Gastrocnemius medialis (tissue), 4 donors: ENCODE results near the gene SPC25. TPM values are rescaled to one million over a fixed set of nuclear protein-coding genes. Genes with fewer than 3 reads are reported as not detected.

Source experiments
- ATAC-seq, 2 donors: fragments of 150-250 bp; one replicate each; pipeline ENCODE4 v1.9.1; 2016
- DNase-seq, 2 donors: peaks; one replicate each; pipeline ENCODE4 v3.0.0-alpha.2; 2019
- H3K27ac ChIP-seq, 4 donors: fragments of 200-600 bp; sonication (generic); 1 replicate in 1 of 4; 2 replicates in 3 of 4; pipeline ENCODE4 v1.5.1; 2016 to 2018; ENCODE audit warnings: mild to moderate bottlenecking in 2 of 4, moderate library complexity in 1 of 4
- H3K27me3 ChIP-seq, 3 donors: fragments of 200-600 bp; sonication (generic) in 2 of 3; 1 replicate in 1 of 3; 2 replicates in 2 of 3; pipeline versions ENCODE4 v1.5.1 to v1.6.0; 2016 to 2019; ENCODE audit warnings: mild to moderate bottlenecking in 1 of 3, moderate library complexity in 1 of 3
- H3K36me3 ChIP-seq, 2 donors: fragments of 200-600 bp; sonication (generic) in 1 of 2; one replicate each; pipeline ENCODE4 v1.5.1; 2017 to 2018
- H3K4me1 ChIP-seq, 2 donors: fragments of 200-600 bp; sonication (generic) in 1 of 2; one replicate each; pipeline ENCODE4 v1.5.1; 2016 to 2017; ENCODE audit warnings: mild to moderate bottlenecking in 2 of 2
- H3K4me3 ChIP-seq, 4 donors: fragments of 200-600 bp; sonication (generic) in 3 of 4; 1 replicate in 1 of 4; 2 replicates in 3 of 4; pipeline ENCODE4 v1.5.1; 2016 to 2019; ENCODE audit warnings: mild to moderate bottlenecking in 2 of 4
- H3K9me3 ChIP-seq, 3 donors: fragments of 200-600 bp; sonication (generic) in 2 of 3; 1 replicate in 1 of 3; 2 replicates in 2 of 3; pipeline ENCODE4 v1.5.1; 2016 to 2019
- CTCF ChIP-seq, 5 experiments: fragments of 450-650 bp in 3 of 5; fragments of 200-600 bp in 2 of 5; sonication (generic) in 2 of 5; IDR thresholded peaks in 4 of 5; conservative IDR thresholded peaks in 1 of 5; 1 replicate in 4 of 5; 2 replicates in 1 of 5; pipeline ENCODE4 v1.5.1; 2016 to 2019; ENCODE audit warnings: antibody characterized with exemption in 5 of 5, mild to moderate bottlenecking in 3 of 5, moderate library complexity in 3 of 5
- POLR2A ChIP-seq, 2 donors: fragments of 450-650 bp; IDR thresholded peaks; one replicate each; pipeline ENCODE4 v1.6.1; 2017; ENCODE audit warnings: antibody characterized with exemption in 2 of 2, mild to moderate bottlenecking in 2 of 2, moderate library complexity in 2 of 2
- in situ Hi-C, 4 donors: fragments of 200-750 bp; cut with MboI; loops; one replicate each; pipeline versions ENCODE4 v1.15.0 to v1.8.0; 2017; ENCODE audit warnings: low sequenced_read_pairs in 4 of 4
- intact Hi-C: fragments of 100-400 bp; cut with DNase I; formaldehyde crosslinking; loops from one replicate; pipeline ENCODE4 v1.15.1; 2023; ENCODE audit warnings: low total_unique reads
- total RNA-seq, 4 donors: library from RNA; depleted of rRNA; stranded (reverse); fragments of >200 nt; gene quantifications; one replicate each; pipeline versions ENCODE4 v1.1.0 to v1.2.3, GENCODE V29; 2016

SPC25 gene
- total RNA-seq, 4 donors from 2014 or later = not detected

GRCh38 chr2:168912901-168913369 lies 22.7 kb upstream of the SPC25 start:
- Histone ChIP-seq H3K4me3 (peak overlapping the region; percentile 35 to 40 (median 40)), H3K4me1 (peaks cover 0 to 12% of the 10 kb centered on the region in 2 donors), H3K9me3 (no peaks in the 10 kb centered on the region), H3K36me3 (no peaks in the 10 kb centered on the region), H3K27me3 (no peaks in the 10 kb centered on the region), H3K27ac (peak overlapping the region; percentile 27 to 74 (median 62))
- ATAC-seq (peak; percentile 85 to 94), DNase-seq (peak; percentile 68 to 88)
- in situ Hi-C loops = loop anchor here (10.0 kb wide), 2 partner anchors 138 to 568 kb away; no protein-coding TSS in a partner anchor
- TF ChIP-seq POLR2A (IDR thresholded peaks at IDR 0.05) = no peak
- no peak for TF ChIP-seq CTCF (IDR thresholded peaks at IDR 0.05 in 4 of 5, conservative IDR thresholded peaks at IDR 0.05 in 1 of 5)
- intact Hi-C loops = loop anchor here (10.0 kb wide), 1 partner anchor 458 kb away; the partner anchor contains the start of gene CERS6

GRCh38 chr2:168912466-168912865 lies 22.2 kb upstream of the SPC25 start:
- Histone ChIP-seq H3K36me3 (no peaks in the 10 kb centered on the region), H3K4me1 (peaks cover 0 to 12% of the 10 kb centered on the region in 2 donors), H3K9me3 (no peaks in the 10 kb centered on the region), H3K27me3 (no peaks in the 10 kb centered on the region), H3K27ac (peak overlapping the region; percentile 27 to 74 (median 62)), H3K4me3 (peak overlapping the region; percentile 35 to 40 (median 40))
- ATAC-seq (peak; percentile 58 to 63), DNase-seq (no peak)
- TF ChIP-seq CTCF (IDR thresholded peaks at IDR 0.05 in 4 of 5, conservative IDR thresholded peaks at IDR 0.05 in 1 of 5) (no peak), POLR2A (IDR thresholded peaks at IDR 0.05) (no peak)
- in situ Hi-C loops (loop anchor here (10.0 kb wide), 2 partner anchors 138 to 568 kb away; no protein-coding TSS in a partner anchor), intact Hi-C loops (loop anchor here (10.0 kb wide), 1 partner anchor 458 kb away; the partner anchor contains the start of gene CERS6)

DNA sequence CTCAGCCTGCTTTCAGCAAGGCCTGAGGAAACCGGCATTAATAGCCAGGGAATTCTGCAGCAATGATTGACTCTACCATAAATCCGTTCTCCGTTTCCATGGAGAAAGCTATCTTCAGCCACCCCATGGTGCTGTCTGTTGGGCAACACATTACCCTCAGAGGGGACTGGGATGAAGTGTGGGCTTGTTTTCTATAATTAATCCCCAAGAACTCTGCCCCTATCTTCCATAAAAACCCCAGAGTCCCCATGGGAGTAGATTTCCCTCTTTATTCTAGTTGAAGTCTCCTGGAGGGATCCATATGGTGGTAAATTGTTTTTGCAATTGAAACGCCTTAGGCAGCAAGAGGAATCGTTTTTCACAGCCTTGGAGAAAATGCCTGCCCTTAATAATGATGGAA lies 20.1 kb upstream of the SPC25 start:
- DNase-seq (no peak), ATAC-seq (no peak)
- Histone ChIP-seq H3K27ac (no peak overlapping the region), H3K9me3 (no peaks in the 10 kb centered on the region), H3K27me3 (no peaks in the 10 kb centered on the region), H3K36me3 (no peaks in the 10 kb centered on the region), H3K4me1 (peaks cover 0 to 12% of the 10 kb centered on the region in 2 donors), H3K4me3 (no peak overlapping the region)
- intact Hi-C loops (loop anchor here (10.0 kb wide), 1 partner anchor 456 kb away; the partner anchor contains the start of gene CERS6), in situ Hi-C loops (loop anchor here (10.0 kb wide), 2 partner anchors 136 to 566 kb away; no protein-coding TSS in a partner anchor)
- TF ChIP-seq CTCF (IDR thresholded peaks at IDR 0.05 in 4 of 5, conservative IDR thresholded peaks at IDR 0.05 in 1 of 5) (no peak), POLR2A (IDR thresholded peaks at IDR 0.05) (no peak)

DNA sequence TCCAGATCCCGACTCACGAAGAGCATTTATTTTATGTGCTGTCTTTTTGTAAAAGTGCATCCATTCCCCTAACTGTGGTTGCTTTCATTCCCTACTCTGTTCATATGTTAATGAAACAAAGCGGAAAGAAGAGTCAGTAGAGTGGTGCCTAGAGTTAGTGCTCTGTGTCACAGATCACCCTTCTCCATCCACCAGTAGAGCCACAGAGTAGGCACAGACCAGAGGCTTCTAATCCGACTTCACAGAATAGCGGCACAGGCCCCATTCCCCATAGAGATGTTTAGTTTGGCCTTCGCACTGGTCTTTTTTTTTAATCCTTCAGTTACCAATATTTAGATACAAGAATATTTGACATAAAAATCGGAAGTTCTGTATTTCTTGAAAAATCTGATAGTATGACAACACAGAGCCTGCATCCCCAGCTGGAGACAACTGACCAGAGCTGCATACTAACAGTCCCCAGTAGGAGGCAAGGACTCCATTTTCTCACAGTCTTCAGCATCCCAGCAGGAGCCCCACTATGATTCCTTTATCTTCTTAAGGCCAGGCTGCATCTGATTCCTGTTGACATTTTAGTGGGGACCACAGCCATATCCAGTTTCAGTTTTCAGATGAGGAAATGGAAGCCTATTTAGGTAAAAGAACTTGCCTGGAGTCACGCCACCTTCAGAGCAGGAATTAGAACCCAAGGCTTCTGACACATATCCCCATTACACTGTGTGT lies 17.9 kb upstream of the SPC25 start:
- Histone ChIP-seq H3K4me3 (no peak overlapping the region), H3K36me3 (no peaks in the 10 kb centered on the region), H3K27me3 (no peaks in the 10 kb centered on the region), H3K27ac (no peak overlapping the region), H3K9me3 (no peaks in the 10 kb centered on the region), H3K4me1 (peaks cover 0 to 7% of the 10 kb centered on the region in 2 donors)
- in situ Hi-C loops (no loop called here), intact Hi-C loops (no loop called here)
- ATAC-seq (no peak), DNase-seq (no peak)
- TF ChIP-seq POLR2A (IDR thresholded peaks at IDR 0.05) (no peak), CTCF (IDR thresholded peaks at IDR 0.05 in 4 of 5, conservative IDR thresholded peaks at IDR 0.05 in 1 of 5) (no peak)
